ENCODE results near the gene ZNF728. TPM values are rescaled to one million over a fixed set of nuclear protein-coding genes. Genes with fewer than 3 reads are reported as not detected.
"Not testable (repeated sequence)": the region's sequence is repeated elsewhere in the genome, so short reads cannot be mapped to it uniquely, and the experiment has no call there.

Gene ZNF728
- total RNA-seq, 1 donor: under 0.01 TPM

GRCh38 chr19:22945560-22945959 is 57.4 kb downstream of the ZNF728 start:
- Histone ChIP-seq H3K36me3 (ENCODE audit: insufficient read depth, low read length) (no peaks in the 10 kb centered on the region), H3K4me3 (ENCODE audit: insufficient read depth, low read length) (no peak overlapping the region), H3K9me3 (ENCODE audit: low read depth, low read length) (peaks cover 6% of the 10 kb centered on the region), H4K20me1 (ENCODE audit: insufficient read depth, low read length) (no peaks in the 10 kb centered on the region), H3K27ac (ENCODE audit: low read depth, low read length) (no peak overlapping the region), H3K4me2 (ENCODE audit: insufficient read depth, low read length) (no peak overlapping the region), H3K27me3 (ENCODE audit: insufficient read depth, low read length) (no peaks in the 10 kb centered on the region), H3K4me1 (ENCODE audit: insufficient read depth, low read length) (no peaks in the 10 kb centered on the region), H2AFZ (ENCODE audit: low read length) (no peak overlapping the region), H3K79me2 (ENCODE audit: insufficient read depth, low read length) (no peaks in the 10 kb centered on the region)
- no peak for TF ChIP-seq CTCF (IDR thresholded peaks at IDR 0.05; ENCODE audit: extremely low read depth, low read depth, low read length)
- no peak for DNase-seq (ENCODE audit: insufficient read length, low spot score, missing footprints)

- Histone ChIP-seq H3K4me3 (ENCODE audit: insufficient read depth, low read length) (no peak overlapping the region), H3K27ac (ENCODE audit: low read depth, low read length) (no peak overlapping the region), H3K27me3 (ENCODE audit: insufficient read depth, low read length) (no peaks in the 10 kb centered on the region), H3K36me3 (ENCODE audit: insufficient read depth, low read length) (no peaks in the 10 kb centered on the region), H3K9me3 (ENCODE audit: low read depth, low read length) (peaks cover 3% of the 10 kb centered on the region), H4K20me1 (ENCODE audit: insufficient read depth, low read length) (no peaks in the 10 kb centered on the region), H3K4me2 (ENCODE audit: insufficient read depth, low read length) (no peak overlapping the region), H2AFZ (ENCODE audit: low read length) (no peak overlapping the region), H3K79me2 (ENCODE audit: insufficient read depth, low read length) (no peaks in the 10 kb centered on the region), H3K4me1 (ENCODE audit: insufficient read depth, low read length) (no peaks in the 10 kb centered on the region)
- TF ChIP-seq CTCF (IDR thresholded peaks at IDR 0.05; ENCODE audit: extremely low read depth, low read depth, low read length): no peak
- DNase-seq (ENCODE audit: insufficient read length, low spot score, missing footprints): no peak
These were observed 67.8 kb downstream of the ZNF728 start for GRCh38 chr19:22935151-22935550.

GRCh38 chr19:22927576-22927975 is 75.4 kb downstream of the ZNF728 start:
- not testable (repeated sequence) for H3K36me3 ChIP-seq (ENCODE audit: insufficient read depth, low read length); H3K9me3 ChIP-seq (ENCODE audit: low read depth, low read length); H3K27ac ChIP-seq (ENCODE audit: low read depth, low read length); H3K79me2 ChIP-seq (ENCODE audit: insufficient read depth, low read length); H3K4me1 ChIP-seq (ENCODE audit: insufficient read depth, low read length); H3K4me3 ChIP-seq (ENCODE audit: insufficient read depth, low read length); H4K20me1 ChIP-seq (ENCODE audit: insufficient read depth, low read length); H3K27me3 ChIP-seq (ENCODE audit: insufficient read depth, low read length); H2AFZ ChIP-seq (ENCODE audit: low read length); DNase-seq (ENCODE audit: insufficient read length, low spot score, missing footprints); H3K4me2 ChIP-seq (ENCODE audit: insufficient read depth, low read length)

GRCh38 chr19:22925181-22925580 is 77.8 kb downstream of the ZNF728 start:
- H3K27ac ChIP-seq (ENCODE audit: low read depth, low read length); DNase-seq (ENCODE audit: insufficient read length, low spot score, missing footprints); H4K20me1 ChIP-seq (ENCODE audit: insufficient read depth, low read length); H3K4me2 ChIP-seq (ENCODE audit: insufficient read depth, low read length); H3K27me3 ChIP-seq (ENCODE audit: insufficient read depth, low read length); H3K79me2 ChIP-seq (ENCODE audit: insufficient read depth, low read length); H3K36me3 ChIP-seq (ENCODE audit: insufficient read depth, low read length); H3K9me3 ChIP-seq (ENCODE audit: low read depth, low read length); H3K4me1 ChIP-seq (ENCODE audit: insufficient read depth, low read length); H3K4me3 ChIP-seq (ENCODE audit: insufficient read depth, low read length); H2AFZ ChIP-seq (ENCODE audit: low read length): not testable (repeated sequence)

Small RNA genes lying within 50 kb of the gene (small RNA-seq; reads per million reads assigned to genes)
- gene AC022145.2: not detected

Other genes starting within 250 kb of the ZNF728 start
- under 0.01 TPM in 2 replicates for gene ZNF99, start 219.0 kb downstream of the ZNF728 start, total RNA-seq
- not detected in 2 replicates for gene ZNF723, start 170.9 kb downstream of the ZNF728 start, total RNA-seq
- 0.72 and 1.2 TPM in 2 replicates for gene ZNF730, start 113.8 kb upstream of the ZNF728 start, total RNA-seq
- 2.5 and 4.1 TPM in 2 replicates for gene ZNF724, start 247.2 kb upstream of the ZNF728 start, total RNA-seq